RPMI7951 (cell line): ENCODE data around the gene XPR1. TPM values are rescaled to one million over a fixed set of nuclear protein-coding genes. Genes with fewer than 3 reads are reported as not detected.
A peak's percentile ranks its signal among the peaks of the same experiment; 100 is the strongest.

Source experiments
- DNase-seq: peaks from one replicate; pipeline ENCODE4 v3.0.0-alpha.2; 2012; ENCODE audit warnings: low read depth
- total RNA-seq: library from RNA; depleted of rRNA; stranded (reverse); fragments of >200 nt; shearing (Covaris generic); gene quantifications from 2 replicates; pipeline ENCODE4 v1.2.3, GENCODE V29; 2014; rRNA removed

Gene XPR1
- 19.9 and 20.3 TPM in 2 replicates for total RNA-seq

- peak; percentile 96 for DNase-seq
Observed at GRCh38 chr1:180631766-180632325, at the start of gene XPR1. TSS of gene XPR1 (plus strand) at chr1:180632022. CDS start at chr1:180632202, 180 bp downstream.

GRCh38 chr1:180584869-180585268 lies 47.0 kb upstream of the XPR1 start:
- DNase-seq, result no peak

DNA sequence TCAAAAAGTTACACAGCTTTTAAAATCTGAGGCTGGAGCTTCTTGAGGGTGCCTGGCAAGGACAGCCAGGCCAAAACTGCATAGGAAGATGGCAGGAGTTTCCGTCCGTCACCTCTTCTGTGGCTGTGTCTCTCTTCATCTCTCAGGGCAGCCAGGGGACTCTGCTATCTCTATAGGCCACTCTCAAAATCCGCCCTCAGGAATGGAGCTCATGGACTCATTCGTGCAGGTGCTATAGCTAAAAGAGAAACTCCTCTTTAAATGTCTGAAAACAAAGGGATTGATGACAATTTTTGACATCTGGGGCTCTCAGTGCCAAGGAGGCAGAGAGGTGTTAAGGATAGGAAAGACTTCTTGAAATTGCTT lies 45.8 kb upstream of the XPR1 start:
- DNase-seq, result no peak

- DNase-seq, result peak; percentile 44
Observed at GRCh38 chr1:180586671-180587155, 45.1 kb upstream of the XPR1 start.

DNA sequence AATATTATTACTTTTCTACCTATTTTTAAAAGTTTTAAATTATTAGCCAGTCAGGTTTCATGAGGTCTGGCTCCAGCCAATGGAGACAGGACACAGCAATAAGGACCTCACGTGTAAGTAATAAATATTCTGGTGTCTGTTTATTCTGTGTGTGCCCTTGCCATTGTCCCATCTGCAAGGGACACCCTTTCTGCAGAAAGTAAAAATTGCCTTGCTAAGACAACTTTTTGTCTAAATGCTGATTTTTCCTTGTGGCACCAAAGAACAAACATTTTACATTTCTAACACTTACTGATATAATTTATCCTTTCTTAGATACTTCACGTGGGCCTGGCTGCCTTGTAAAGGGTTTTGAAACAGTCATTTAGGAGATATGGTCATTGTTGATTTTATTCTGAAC lies 43.7 kb upstream of the XPR1 start:
- no peak for DNase-seq

GRCh38 chr1:180590889-180591288 lies 40.9 kb upstream of the XPR1 start:
- DNase-seq, result no peak

DNA sequence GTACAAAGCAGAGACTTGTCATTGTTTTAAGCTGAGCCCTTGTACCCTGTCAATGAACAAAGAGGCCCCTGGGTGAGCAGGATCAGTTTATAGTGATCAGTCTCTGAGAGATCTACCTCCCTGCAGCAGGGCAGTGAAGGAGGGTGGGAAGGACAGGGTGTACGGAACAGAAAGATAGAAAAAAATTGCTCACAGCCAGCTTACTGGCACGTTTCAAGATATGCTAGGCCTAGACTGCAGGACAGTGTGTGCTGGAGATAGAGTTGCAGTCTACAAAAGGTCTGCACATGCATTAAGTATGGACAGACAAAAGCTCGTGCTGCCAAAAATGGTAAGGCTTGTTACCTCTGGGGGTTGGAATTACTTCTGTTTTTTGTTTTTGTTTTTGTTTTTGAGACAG lies 38.4 kb upstream of the XPR1 start:
- no peak for DNase-seq

- DNase-seq, result no peak
Observed at GRCh38 chr1:180594723-180595122, 37.1 kb upstream of the XPR1 start.

- DNase-seq, result no peak
Observed at GRCh38 chr1:180595966-180596365, 35.9 kb upstream of the XPR1 start.

DNA sequence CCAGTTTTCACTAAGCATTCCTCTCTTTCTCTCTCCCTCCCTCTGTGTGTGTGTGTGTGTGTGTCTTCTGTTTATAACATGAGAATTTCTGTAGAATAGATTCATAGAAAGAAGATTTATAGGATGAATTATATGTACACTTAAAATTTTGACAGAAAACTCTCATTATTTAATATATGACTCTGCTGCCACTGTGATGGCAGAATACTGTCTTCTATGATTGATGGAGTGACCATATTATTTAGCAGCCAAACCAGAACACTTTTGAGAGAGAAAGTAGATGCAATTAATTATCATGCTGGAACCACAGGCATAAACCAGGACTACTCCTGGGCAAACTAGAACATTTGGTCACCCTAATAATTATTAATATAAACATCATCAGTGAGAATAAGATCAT lies 34.3 kb upstream of the XPR1 start:
- DNase-seq, result no peak

GRCh38 chr1:180598333-180598974 lies 33.4 kb upstream of the XPR1 start:
- DNase-seq, result no peak

GRCh38 chr1:180600343-180600742 lies 31.5 kb upstream of the XPR1 start:
- DNase-seq, result no peak

DNA sequence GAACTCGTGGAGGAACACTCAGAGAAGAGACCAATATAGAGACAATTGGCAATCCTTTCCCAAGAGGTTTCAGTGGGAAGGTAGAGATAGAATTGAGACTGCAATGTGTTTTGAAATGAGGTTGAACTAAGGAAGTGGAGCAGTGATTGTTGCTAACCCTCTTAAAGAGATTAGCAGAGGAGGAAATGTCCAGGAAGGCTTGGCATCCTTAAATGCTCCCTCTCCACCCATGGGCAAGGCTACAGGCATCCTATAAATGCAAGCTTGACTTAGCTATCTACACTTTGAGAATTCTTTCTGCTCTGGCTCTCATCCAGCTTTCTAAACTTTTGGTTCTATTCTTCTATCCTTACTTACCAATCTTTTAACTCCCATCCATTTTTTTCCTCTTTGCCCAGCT lies 30.3 kb upstream of the XPR1 start:
- no peak for DNase-seq

GRCh38 chr1:180603223-180603849 lies 28.5 kb upstream of the XPR1 start:
- no peak for DNase-seq

DNA sequence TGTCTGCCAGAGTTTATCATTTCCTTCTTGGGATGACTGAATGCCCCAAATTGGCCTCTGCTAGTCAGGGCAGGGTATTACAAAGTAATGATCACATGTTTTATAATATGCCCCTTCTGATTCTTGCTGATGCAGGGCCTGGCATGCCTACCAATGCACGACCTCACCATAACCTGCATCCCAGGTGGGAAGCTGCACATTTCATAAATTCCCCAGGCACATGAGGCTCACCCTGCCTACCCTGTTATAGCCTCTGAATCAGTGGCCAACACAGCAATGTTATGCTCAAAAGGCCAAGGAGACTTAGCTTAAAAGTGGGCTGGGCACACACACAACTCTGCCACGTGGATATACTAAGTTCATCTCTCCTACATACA lies 28.0 kb upstream of the XPR1 start:
- no peak for DNase-seq

DNA sequence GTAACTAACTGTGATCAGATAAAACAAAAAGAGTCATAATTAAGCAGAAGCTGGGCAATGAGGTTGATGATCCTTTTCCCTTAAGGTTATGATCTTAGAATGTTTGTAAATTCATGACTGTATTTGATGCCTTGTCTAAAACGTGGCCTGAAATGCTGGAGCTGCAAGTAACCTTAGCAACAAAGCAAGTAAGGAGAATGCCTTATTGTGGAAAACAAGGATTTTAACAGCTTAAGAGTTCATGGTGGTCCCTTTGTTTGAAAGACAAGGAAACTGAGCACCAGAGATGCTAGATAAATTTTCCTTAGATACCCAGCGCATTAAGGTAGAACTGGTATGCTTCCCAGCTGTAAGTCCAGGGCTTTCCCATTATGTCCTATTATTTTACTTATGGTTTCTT lies 25.7 kb upstream of the XPR1 start:
- no peak for DNase-seq

DNA sequence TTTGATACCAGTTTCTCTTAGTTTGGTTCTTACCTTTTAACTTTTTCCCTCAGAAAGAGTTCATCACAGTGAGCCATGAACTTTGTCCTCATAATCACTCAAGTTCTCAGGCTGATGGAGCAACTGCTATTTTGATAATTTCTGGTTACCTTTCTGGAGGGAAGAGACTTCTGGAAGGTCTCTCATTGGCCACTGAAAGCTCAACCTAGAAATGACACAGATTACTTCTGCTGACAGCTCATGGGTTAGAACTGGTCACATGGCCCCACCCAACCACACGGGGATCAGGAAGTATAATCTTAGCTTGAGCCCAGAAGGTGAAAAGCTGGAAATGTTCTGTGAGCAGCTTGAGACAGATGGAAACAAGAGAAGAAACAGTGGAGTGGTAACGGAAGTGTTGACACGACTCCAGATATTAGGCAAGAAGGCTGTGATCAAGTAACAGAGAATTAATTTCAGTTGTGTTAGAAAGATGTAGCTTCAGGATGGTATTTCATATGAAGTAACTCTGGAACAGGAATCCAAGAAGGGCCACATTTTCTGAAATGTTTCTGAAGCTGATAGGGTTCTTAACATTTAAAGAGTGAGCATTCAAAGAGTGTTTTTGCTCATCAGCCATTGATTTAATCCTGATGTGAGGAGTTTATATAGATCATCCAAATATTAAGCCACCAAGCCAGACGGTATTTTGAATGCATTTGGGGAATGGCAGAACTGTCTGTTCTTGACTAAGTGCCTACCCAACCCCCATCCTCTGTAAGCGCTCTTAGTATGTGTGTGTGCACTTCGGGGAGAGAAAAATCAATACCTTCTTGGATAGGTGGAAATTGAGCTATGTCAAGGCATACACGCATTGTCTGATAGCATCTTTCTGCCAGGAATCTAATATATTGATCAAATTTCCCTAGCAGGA lies 21.9 kb upstream of the XPR1 start:
- DNase-seq, result no peak

- DNase-seq, result no peak
Observed at GRCh38 chr1:180610556-180611015, 21.2 kb upstream of the XPR1 start.

DNA sequence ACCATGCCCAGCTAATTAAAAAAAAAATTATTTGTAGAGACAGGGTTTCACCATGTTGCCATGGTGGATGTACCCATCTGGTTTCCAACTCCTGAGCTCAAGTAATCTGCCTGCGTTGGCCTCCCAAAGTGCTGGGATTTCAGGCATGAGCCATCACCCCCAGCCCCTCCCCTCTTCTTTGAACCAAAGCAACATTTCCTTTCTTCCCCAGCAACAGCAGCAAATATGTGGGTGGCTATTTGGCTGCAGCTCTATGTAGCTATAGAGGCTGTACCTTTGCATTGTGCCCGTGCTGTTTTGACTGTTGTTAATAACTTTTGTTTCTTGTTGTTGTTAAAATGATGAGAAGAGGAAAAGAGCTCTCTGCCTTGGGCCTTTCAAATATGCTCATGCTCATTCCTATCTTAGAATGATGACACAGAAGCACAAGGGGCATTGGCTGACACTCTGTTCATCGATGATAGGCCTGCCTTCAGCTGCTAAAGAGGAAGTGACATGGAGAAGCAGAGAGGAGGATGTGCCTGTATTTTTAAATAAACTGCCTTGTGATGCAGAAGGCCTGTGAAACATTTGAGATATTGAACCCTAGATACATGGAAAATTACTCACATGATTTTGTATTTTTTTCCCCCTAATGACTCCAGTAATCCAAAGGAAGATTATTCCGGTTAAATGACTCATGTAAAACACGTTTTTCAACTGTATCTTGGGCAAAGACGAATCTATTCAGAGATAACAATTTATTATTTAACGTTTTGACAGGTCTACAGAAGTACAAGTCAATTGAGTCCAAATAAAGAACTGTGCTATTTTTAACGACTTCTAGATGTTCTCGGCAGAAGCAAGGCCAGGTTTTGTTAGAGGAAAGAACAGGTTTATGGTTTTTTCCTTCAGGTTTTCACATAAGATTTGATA lies 20.5 kb upstream of the XPR1 start:
- no peak for DNase-seq

DNA sequence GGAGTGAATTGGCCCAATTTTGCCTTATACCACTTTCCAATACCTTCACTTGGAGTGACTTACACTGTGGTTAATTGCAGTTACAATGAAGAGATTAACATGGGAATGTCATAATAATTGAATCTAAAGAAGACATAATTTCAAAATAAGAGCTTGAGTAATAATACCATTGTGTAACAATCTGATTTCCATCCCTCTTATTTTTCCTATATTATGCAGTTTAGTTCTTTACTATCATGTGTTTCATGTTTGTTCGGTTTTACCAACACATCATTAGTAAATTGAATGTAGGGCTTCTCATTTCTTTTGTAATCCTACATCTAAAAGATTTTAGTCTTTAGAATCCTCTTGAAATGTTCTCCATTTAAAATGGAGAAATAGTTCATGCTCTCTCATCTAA lies 19.2 kb upstream of the XPR1 start:
- no peak for DNase-seq

DNA sequence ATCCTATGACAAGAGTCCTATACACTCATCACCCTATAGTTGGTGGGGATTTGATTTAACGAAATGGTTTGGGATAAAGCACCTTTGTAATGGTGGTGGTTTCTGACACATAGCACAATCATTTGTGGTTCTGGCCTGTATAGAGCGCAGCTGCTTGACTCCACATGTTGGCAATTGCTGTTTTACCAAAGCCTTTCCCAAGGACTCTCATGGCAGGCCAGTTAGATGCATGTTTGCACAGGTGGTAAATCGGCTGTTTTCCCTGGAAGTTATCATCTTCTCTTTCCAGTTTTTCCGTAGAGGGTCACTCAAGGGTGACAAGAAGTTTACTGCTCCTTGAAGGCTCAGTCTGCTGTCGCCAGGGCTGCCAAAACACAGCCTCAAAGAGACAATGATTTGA lies 17.1 kb upstream of the XPR1 start:
- peak; percentile 30 for DNase-seq
